Right lobe of liver (tissue), 6 donors: ENCODE results near the gene CGB3. TPM values are rescaled to one million over a fixed set of nuclear protein-coding genes. Genes with fewer than 3 reads are reported as not detected.

ENCODE experiments used
- ATAC-seq, 4 donors: fragments of 200-7000 bp; cut with Tn5 transposase; one replicate each; pipeline ENCODE4 v1.9.1; 2020; ENCODE audit warnings: mild to moderate bottlenecking in 4 of 4, moderate library complexity in 4 of 4
- DNase-seq, 3 donors: peaks; one replicate each; pipeline ENCODE4 v3.0.0-alpha.2; 2020
- H3K27ac ChIP-seq, 3 donors: fragments of 200-600 bp; one replicate each; pipeline ENCODE4 v1.8.0; 2022
- H3K27me3 ChIP-seq, 2 donors: fragments of 200-600 bp; one replicate each; pipeline ENCODE4 v1.8.0; 2022
- H3K36me3 ChIP-seq, 4 donors: fragments of 200-600 bp; sonication (generic) in 1 of 4; one replicate each; pipeline versions ENCODE4 v1.5.1 to v1.8.0; 2017 to 2022; ENCODE audit warnings: control low read depth in 1 of 4
- H3K4me1 ChIP-seq, 4 donors: fragments of 200-600 bp; sonication (generic) in 1 of 4; one replicate each; pipeline versions ENCODE4 v1.5.1 to v1.8.0; 2017 to 2022; ENCODE audit warnings: control low read depth in 1 of 4
- H3K4me3 ChIP-seq, 3 donors: fragments of 200-600 bp; one replicate each; pipeline ENCODE4 v1.8.0; 2022
- H3K9me3 ChIP-seq, 4 donors: fragments of 200-600 bp; sonication (generic) in 1 of 4; one replicate each; pipeline versions ENCODE4 v1.5.1 to v1.8.0; 2017 to 2022; ENCODE audit warnings: control low read depth in 1 of 4
- CTCF ChIP-seq, 4 donors: fragments of 200-600 bp in 3 of 4; fragments of 450-650 bp in 1 of 4; IDR thresholded peaks; one replicate each; pipeline versions ENCODE4 v1.5.1 to v1.8.0; 2016 to 2022; ENCODE audit warnings: antibody characterized with exemption in 4 of 4, mild to moderate bottlenecking in 2 of 4
- POLR2A ChIP-seq: fragments of 450-650 bp; IDR thresholded peaks from one replicate; pipeline ENCODE4 v1.6.1; 2017; ENCODE audit warnings: antibody characterized with exemption, mild to moderate bottlenecking
- WGBS: methylation state at CpG from one replicate; pipeline ENCODE4 v1.1.6; 2018; ENCODE audit warnings: low coverage, low lambda C conversion rate; ENCODE audit not compliant: insufficient coverage; ENCODE audit errors: missing lambda C conversion rate; 5-methylcytosine and 5-hydroxymethylcytosine counted together
- intact Hi-C, 2 donors: fragments of 100-400 bp; cut with DNase I; formaldehyde crosslinking; loops; one replicate each; pipeline versions ENCODE4 v1.11.2 to v1.14.1; 2022
- microRNA-seq, 2 donors: library from miRNA; unstranded; fragments of <30 nt; microRNA quantifications; one replicate each; pipeline ENCODE4, GENCODE V29; 2019 to 2020
- small RNA-seq, 2 experiments: library from RNA; depleted of rRNA; stranded (forward); fragments of <200 nt; gene quantifications; one replicate each; pipeline ENCODE3, GENCODE V24; 2016
- total RNA-seq, 6 experiments: library from RNA; depleted of rRNA in 2 of 6; stranded (reverse); fragments of >200 nt in 2 of 6; fragmentation: NEBNext Ultra II Directional in 3 of 6; extraction: Animal tissue kit (Norgen Biotek cat#: 25700) in 3 of 6; gene quantifications; one replicate each; pipeline versions ENCODE4 v1.1.0 to v1.2.4, GENCODE V29; 2016 to 2023
- donor health status: DM: no; HTN: yes; CAD: no.
- donor health status: DM: no; HTN: no; CAD: no.
- donor health status: DM: no; HTN: no; CAD: no.
- donor health status: DM: no; HTN: yes; CAD: no.
- donor health status: DM: no; HTN: yes; CAD: no.

CGB3 gene
- total RNA-seq, 6 experiments from 2014 or later, result not detected

GRCh38 chr19:48977061-48977460 is 47.1 kb downstream of the CGB3 start:
- H3K4me3 ChIP-seq, result no peak overlapping the region
- DNase-seq, result no peak
- 60% methylated on average over 2 of the region's 2 CpGs for WGBS
- intact Hi-C loops, result no loop called here
- no peaks in the 10 kb centered on the region for H3K9me3 ChIP-seq
- H3K4me1 ChIP-seq, result no peaks in the 10 kb centered on the region
- TF ChIP-seq CTCF (IDR thresholded peaks at IDR 0.05), result no peak
- no peak for TF ChIP-seq POLR2A
- no peak for ATAC-seq
- no peak overlapping the region for H3K27ac ChIP-seq
- H3K36me3 ChIP-seq, result peaks cover 0 to 43% (median 3%) of the 10 kb centered on the region in 4 donors
- no peaks in the 10 kb centered on the region for H3K27me3 ChIP-seq

- H3K4me1 ChIP-seq, result no peaks in the 10 kb centered on the region
- H3K9me3 ChIP-seq, result no peaks in the 10 kb centered on the region
- no peaks in the 10 kb centered on the region for H3K27me3 ChIP-seq
- H3K4me3 ChIP-seq, result no peak overlapping the region
- TF ChIP-seq POLR2A (no peak), CTCF (IDR thresholded peaks at IDR 0.05) (no peak)
- H3K36me3 ChIP-seq, result peaks cover 0 to 34% (median 3%) of the 10 kb centered on the region in 4 donors
- 89% methylated on average over 10 of the region's 13 CpGs for WGBS
- peak in 2 of 4 donors; percentile 29 to 43 for ATAC-seq
- no peak overlapping the region for H3K27ac ChIP-seq
- DNase-seq, result no peak
- intact Hi-C loops, result no loop called here
Observed at GRCh38 chr19:48975947-48976847, 47.9 kb downstream of the CGB3 start.

Small RNA genes within 50 kb of the gene (microRNA-seq; reads per million reads assigned to microRNA genes)
- 0 reads per million in 2 donors for gene MIR6798

Small RNA genes within 50 kb of the gene (small RNA-seq; reads per million reads assigned to genes)
- gene MIR6798, result 0 to 0.10 reads per million in 2 experiments

Other genes starting within 250 kb of the CGB3 start
- gene BCAT2, start 213.3 kb downstream of the CGB3 start, total RNA-seq, result 10 to 100 TPM in 4 of 6 experiments, 1 to 10 TPM in 2; 8.9 to 48.3 (median 12.5) TPM
- 10 to 100 TPM in 4 of 6 experiments, 1 to 10 TPM in 2; 3.5 to 78.0 (median 15.7) TPM for gene HSD17B14, start 187.8 kb downstream of the CGB3 start, total RNA-seq
- 10 to 100 TPM in 4 of 6 experiments, 1 to 10 TPM in 2; 5.7 to 25.6 (median 12.0) TPM for gene PLEKHA4, start 155.7 kb downstream of the CGB3 start, total RNA-seq
- gene PPP1R15A, start 151.9 kb downstream of the CGB3 start, total RNA-seq, result 10 to 100 TPM in 4 of 6 experiments, 1 to 10 TPM in 2; 4.5 to 25.6 (median 12.2) TPM
- gene TULP2, start 125.6 kb downstream of the CGB3 start, total RNA-seq, result not detected
- 100 to 1,000 TPM; 306 to 376 (median 349) TPM for gene NUCB1, start 124.0 kb downstream of the CGB3 start, total RNA-seq
- under 1 TPM in 1 of 6 experiments, not detected in 5; 0.29 TPM for gene DHDH, start 90.6 kb downstream of the CGB3 start, total RNA-seq
- 10 to 100 TPM; 15.9 to 54.1 (median 30.8) TPM for gene BAX, start 69.5 kb downstream of the CGB3 start, total RNA-seq
- over 10,000 TPM in 3 of 6 experiments, 1,000 to 10,000 TPM in 3; 5,005 to 19,229 (median 10,447) TPM for gene FTL, start 59.0 kb downstream of the CGB3 start, total RNA-seq
- gene GYS1, start 31.0 kb downstream of the CGB3 start, total RNA-seq, result 10 to 100 TPM in 2 of 6 experiments, 1 to 10 TPM in 4; 4.7 to 12.5 (median 8.9) TPM
- 10 to 100 TPM; 22.8 to 66.7 (median 32.3) TPM for gene RUVBL2, start 30.4 kb downstream of the CGB3 start, total RNA-seq
- gene LHB, start 7.2 kb downstream of the CGB3 start, total RNA-seq, result not detected
- not detected for gene CGB2, start 7.6 kb upstream of the CGB3 start, total RNA-seq
- not detected for gene CGB1, start 12.6 kb upstream of the CGB3 start, total RNA-seq
- not detected for gene CGB5, start 19.5 kb upstream of the CGB3 start, total RNA-seq
- gene CGB8, start 24.8 kb upstream of the CGB3 start, total RNA-seq, result not detected
- not detected for gene CGB7, start 33.4 kb upstream of the CGB3 start, total RNA-seq
- gene NTF4, start 40.5 kb upstream of the CGB3 start, total RNA-seq, result not detected
- not detected for gene KCNA7, start 48.4 kb upstream of the CGB3 start, total RNA-seq
- gene SNRNP70, start 61.1 kb upstream of the CGB3 start, total RNA-seq, result 100 to 1,000 TPM in 5 of 6 experiments, 10 to 100 TPM in 1; 80.8 to 187 (median 123) TPM
- gene LIN7B, start 90.0 kb upstream of the CGB3 start, total RNA-seq, result 1 to 10 TPM; 1.5 to 4.3 (median 2.4) TPM
- 1 to 10 TPM in 5 of 6 experiments, under 1 TPM in 1; 0.73 to 8.1 (median 1.5) TPM for gene C19orf73, start 94.8 kb upstream of the CGB3 start, total RNA-seq
- gene PPFIA3, start 95.2 kb upstream of the CGB3 start, total RNA-seq, result 1 to 10 TPM; 1.8 to 6.6 (median 3.1) TPM
- under 1 TPM in 4 of 6 experiments, not detected in 2; 0.18 to 0.68 (median 0.19) TPM for gene HRC, start 131.1 kb upstream of the CGB3 start, total RNA-seq
- gene TRPM4, start 133.5 kb upstream of the CGB3 start, total RNA-seq, result 10 to 100 TPM in 5 of 6 experiments, 1 to 10 TPM in 1; 9.2 to 31.1 (median 14.3) TPM